CD4-positive, alpha-beta T cell (primary cell): ENCODE results near the gene CRYBG1. TPM values are rescaled to one million over a fixed set of nuclear protein-coding genes. Genes with fewer than 3 reads are reported as not detected.
A peak's percentile ranks its signal among the peaks of the same experiment; 100 is the strongest.

Experiments used
- ATAC-seq: fragments of 200-7000 bp; cut with Tn5 transposase; one replicate; pipeline ENCODE4 v1.10.0; 2022; ENCODE audit warnings: mild to moderate bottlenecking; ENCODE audit not compliant: poor library complexity
- CTCF ChIA-PET: fragments of 350-600 bp; sonication (Branson Sonifier 250); formaldehyde crosslinking; loops from one replicate; lab custom pipeline; 2021; ENCODE audit warnings: antibody characterized with exemption, inconsistent platforms; lab: Charles Lee
- POLR2A ChIA-PET: fragments of 350-600 bp; sonication (Branson Sonifier 250); formaldehyde crosslinking; loops from one replicate; lab custom pipeline; 2021; ENCODE audit warnings: antibody characterized with exemption, inconsistent platforms; lab: Charles Lee
- DNase-seq, 14 experiments: peaks; one replicate each; pipeline ENCODE4 v3.0.0-alpha.2; 2013 to 2020; ENCODE audit warnings: mixed read lengths in 2 of 14
- H3K27ac ChIP-seq, 2 donors: one replicate each; pipeline versions ENCODE4 v1.5.1 to v1.7.0; 2013; ENCODE audit warnings: low read length in 2 of 2, low read depth in 1 of 2, mild to moderate bottlenecking in 1 of 2
- H3K27me3 ChIP-seq, 2 experiments: 1 replicate in 1 of 2; 2 replicates in 1 of 2; pipeline versions ENCODE4 v1.6.1 to v1.7.0; 2013; ENCODE audit warnings: low read length in 2 of 2, control low read depth in 1 of 2, mild to moderate bottlenecking in 1 of 2, moderate library complexity in 1 of 2; ENCODE audit not compliant: insufficient read depth in 2 of 2, control insufficient read depth in 1 of 2
- H3K36me3 ChIP-seq: one replicate; pipeline ENCODE4 v1.6.1; 2013; ENCODE audit warnings: low read length, control low read depth; ENCODE audit not compliant: insufficient read depth
- H3K4me1 ChIP-seq: one replicate; pipeline ENCODE4 v1.6.1; 2013; ENCODE audit warnings: low read length, control low read depth; ENCODE audit not compliant: insufficient read depth
- H3K4me3 ChIP-seq: one replicate; pipeline ENCODE4 v1.5.1; 2013; ENCODE audit warnings: mild to moderate bottlenecking, low read length, moderate library complexity
- H3K9me3 ChIP-seq, 2 experiments: 1 replicate in 1 of 2; 2 replicates in 1 of 2; pipeline versions ENCODE4 v1.6.1 to v1.7.0; 2013; ENCODE audit warnings: low read length in 2 of 2, mild to moderate bottlenecking in 2 of 2, control low read depth in 1 of 2, moderate library complexity in 1 of 2; ENCODE audit not compliant: control insufficient read depth in 1 of 2, insufficient read depth in 1 of 2
- H3K27ac Mint-ChIP-seq: one replicate; pipeline ENCODE4 v1.8.0; 2020; ENCODE audit warnings: mixed read lengths
- H3K27me3 Mint-ChIP-seq: one replicate; pipeline ENCODE4 v1.8.0; 2021; ENCODE audit warnings: mixed read lengths
- H3K36me3 Mint-ChIP-seq: one replicate; pipeline ENCODE4 v1.8.0; 2021; ENCODE audit warnings: low read depth, mixed read lengths
- H3K4me1 Mint-ChIP-seq: one replicate; pipeline ENCODE4 v1.8.0; 2021; ENCODE audit warnings: low read depth, mixed read lengths
- H3K4me3 Mint-ChIP-seq: one replicate; pipeline ENCODE4 v1.8.0; 2020; ENCODE audit warnings: mild to moderate bottlenecking, mixed read lengths
- H3K9me3 Mint-ChIP-seq: one replicate; pipeline ENCODE4 v1.8.0; 2020; ENCODE audit warnings: mixed read lengths
- CTCF ChIP-seq: fragments of 200-600 bp; IDR thresholded peaks from one replicate; pipeline ENCODE4 v1.8.0; 2022; ENCODE audit warnings: antibody characterized with exemption, mild to moderate bottlenecking
- intact Hi-C, 2 experiments: fragments of 100-400 bp; cut with DNase I in 1 of 2; cut with micrococcal nuclease in 1 of 2; formaldehyde crosslinking; loops; one replicate each; pipeline versions ENCODE4 v1.15.1 to v1.9.0; 2023 to 2025; cut with DNase I, micrococcal nuclease
- total RNA-seq, 174 experiments: library from RNA in 2 of 174; stranded (reverse) in 2 of 174; gene quantifications; one replicate each; pipeline ENCODE4 v1.2.3 and lab custom pipeline; 2021 to 2026

The CRYBG1 gene
- total RNA-seq, 2 experiments from 2014 or later: 58.5 to 59.4 TPM

- Mint-ChIP-seq H3K36me3 (peaks cover 88% of the 10 kb centered on the region), H3K4me3 (no peak overlapping the region), H3K9me3 (no peaks in the 10 kb centered on the region), H3K4me1 (peaks cover 5% of the 10 kb centered on the region), H3K27me3 (no peaks in the 10 kb centered on the region), H3K27ac (no peak overlapping the region)
- ATAC-seq (no peak), DNase-seq (no peak)
- Histone ChIP-seq H3K4me3 (no peak overlapping the region), H3K27me3 (no peaks in the 10 kb centered on the region), H3K4me1 (no peaks in the 10 kb centered on the region), H3K27ac (no peak overlapping the region), H3K9me3 (no peaks in the 10 kb centered on the region), H3K36me3 (peaks cover 70% of the 10 kb centered on the region)
- ChIA-PET CTCF (interaction anchor here (3.8 kb wide), 1 partner anchor 57 kb away, joined by 54 read pairs; no protein-coding TSS in a partner anchor), POLR2A (no interaction called here)
- no peak for TF ChIP-seq CTCF
- intact Hi-C loops: loop anchor here (5.0 kb wide), 1 partner anchor 409 kb away; no protein-coding TSS in a partner anchor
Observed at GRCh38 chr6:106568530-106568929, 208.0 kb downstream of the CRYBG1 start.

GRCh38 chr6:106569428-106569827 is 208.9 kb downstream of the CRYBG1 start:
- peaks cover 61% of the 10 kb centered on the region for H3K36me3 ChIP-seq
- DNase-seq: no peak
- no peaks in the 10 kb centered on the region for H3K9me3 Mint-ChIP-seq
- H3K27me3 ChIP-seq: no peaks in the 10 kb centered on the region
- H3K27me3 Mint-ChIP-seq: no peaks in the 10 kb centered on the region
- H3K4me1 ChIP-seq: no peaks in the 10 kb centered on the region
- TF ChIP-seq CTCF: no peak
- no peak overlapping the region for H3K27ac ChIP-seq
- H3K36me3 Mint-ChIP-seq: peaks cover 79% of the 10 kb centered on the region
- H3K4me3 ChIP-seq: no peak overlapping the region
- ATAC-seq: no peak
- ChIA-PET POLR2A (no interaction called here), CTCF (no interaction called here)
- peak overlapping the region; percentile 47 for H3K27ac Mint-ChIP-seq
- H3K4me1 Mint-ChIP-seq: peaks cover 5% of the 10 kb centered on the region
- intact Hi-C loops: loop anchor here (5.0 kb wide), 1 partner anchor 408 kb away; no protein-coding TSS in a partner anchor
- H3K4me3 Mint-ChIP-seq: no peak overlapping the region
- H3K9me3 ChIP-seq: no peaks in the 10 kb centered on the region

- no peaks in the 10 kb centered on the region for H3K9me3 ChIP-seq
- Mint-ChIP-seq H3K4me3 (no peak overlapping the region), H3K9me3 (no peaks in the 10 kb centered on the region), H3K36me3 (peaks cover 69% of the 10 kb centered on the region), H3K27ac (no peak overlapping the region), H3K27me3 (no peaks in the 10 kb centered on the region), H3K4me1 (no peaks in the 10 kb centered on the region)
- H3K4me1 ChIP-seq: no peaks in the 10 kb centered on the region
- ChIA-PET POLR2A (no interaction called here), CTCF (no interaction called here)
- ATAC-seq (no peak), DNase-seq (no peak)
- intact Hi-C loops: no loop called here
- TF ChIP-seq CTCF: no peak
- H3K27ac ChIP-seq: no peak overlapping the region
- H3K4me3 ChIP-seq: no peak overlapping the region
- no peaks in the 10 kb centered on the region for H3K27me3 ChIP-seq
- H3K36me3 ChIP-seq: peaks cover 39% of the 10 kb centered on the region
Observed at GRCh38 chr6:106572436-106572835, 211.9 kb downstream of the CRYBG1 start.
